Measurements from ENCODE around the gene PSMD11.
A peak's percentile ranks its signal among the peaks of the same experiment; 100 is the strongest.

PSMD11 gene

DNA sequence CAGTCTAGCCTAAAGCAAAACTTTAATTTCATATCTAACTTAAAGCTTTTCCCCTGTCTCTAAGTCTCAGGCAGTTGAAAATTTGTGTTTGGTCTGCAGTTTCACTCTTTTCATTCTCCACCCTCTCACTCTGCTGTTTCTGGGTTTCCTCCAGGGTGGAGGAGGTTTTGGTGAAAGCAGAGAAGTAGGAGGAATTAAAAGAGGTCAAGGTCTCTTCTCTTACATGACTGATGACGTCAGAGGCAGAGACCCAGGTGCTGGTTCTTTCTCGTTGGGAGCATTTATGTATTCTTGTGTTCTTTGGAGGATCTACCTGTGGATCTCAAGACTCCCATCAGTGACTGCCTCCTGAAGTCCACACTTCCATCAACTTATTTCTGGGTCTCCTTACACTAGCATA, 2.4 kb upstream of the PSMD11 start:
- 80% methylated on average over 1 of the region's 2 CpGs for WGBS (ENCODE audit: insufficient coverage)
- Histone ChIP-seq H3K9me3 (ENCODE audit: control extremely low read depth in 1 of 5, control insufficient read depth in 4 of 5, insufficient read depth in 2 of 5, low read depth in 1 of 5, low read length in 4 of 5) (no peaks in the 10 kb centered on the region), H3K27ac (ENCODE audit: insufficient read depth in 1 of 2, low read depth in 1 of 2, low read length in 2 of 2, poor library complexity in 1 of 2, severe bottlenecking in 2 of 2) (no peak overlapping the region), H3K4me3 (ENCODE audit: control insufficient read depth in 1 of 7, extremely low read depth in 1 of 7, insufficient read depth in 4 of 7, low read depth in 2 of 7, low read length in 6 of 7) (no peak overlapping the region), H3K36me3 (ENCODE audit: control insufficient read depth in 4 of 4, insufficient read depth in 4 of 4, low read length in 3 of 4) (peaks cover 0 to 2% (median under 1%) of the 10 kb centered on the region in 4 experiments), H3K4me1 (ENCODE audit: control extremely low read depth in 1 of 4, control insufficient read depth in 4 of 4, insufficient read depth in 4 of 4, low read length in 3 of 4) (peaks cover 9 to 21% (median 15%) of the 10 kb centered on the region in 4 experiments), H3K27me3 (replicated peaks in 2 of 5; ENCODE audit: control insufficient read depth in 4 of 5, insufficient read depth in 5 of 5, low read length in 4 of 5) (peaks cover 0 to 2% (median 0%) of the 10 kb centered on the region in 5 experiments)
- DNase-seq: no peak
- POLR2A ChIA-PET: no interaction called here
- CTCF ChIA-PET: interaction anchor here (1.6 kb wide), 1 partner anchor 20 kb away, joined by 5 read pairs; no protein-coding TSS in a partner anchor

DNA sequence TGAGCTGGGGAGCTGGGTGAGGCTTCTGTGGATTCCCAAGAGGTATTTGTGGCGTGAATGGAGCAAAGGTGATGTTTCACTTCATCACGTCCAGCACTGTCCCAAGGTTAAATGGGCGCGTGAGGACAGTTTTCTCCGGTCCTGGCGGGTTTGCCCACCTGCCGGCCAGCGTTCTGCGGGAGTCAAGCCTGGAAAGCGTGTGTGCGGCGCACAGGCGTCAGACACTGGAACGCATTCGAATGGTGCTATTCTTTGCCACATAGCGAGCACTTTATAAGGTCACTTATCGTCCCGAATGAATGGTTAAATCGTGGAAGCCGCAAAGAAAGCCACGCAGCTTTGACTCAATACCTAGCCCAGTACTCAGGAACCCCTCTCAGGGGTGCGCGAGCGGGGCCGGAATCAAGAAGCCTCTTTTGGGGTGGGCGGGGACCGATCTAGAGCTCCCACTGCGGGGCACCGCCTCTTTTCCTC, 446 bp upstream of the PSMD11 start:
- 6% methylated on average over 23 of the region's 29 CpGs for WGBS (ENCODE audit: insufficient coverage)
- Histone ChIP-seq H3K4me1 (ENCODE audit: control extremely low read depth in 1 of 4, control insufficient read depth in 4 of 4, insufficient read depth in 4 of 4, low read length in 3 of 4) (peaks cover 9 to 21% (median 15%) of the 10 kb centered on the region in 4 experiments), H3K27me3 (replicated peaks in 2 of 5; ENCODE audit: control insufficient read depth in 4 of 5, insufficient read depth in 5 of 5, low read length in 4 of 5) (peaks cover 0 to 2% (median 0%) of the 10 kb centered on the region in 5 experiments), H3K27ac (ENCODE audit: insufficient read depth in 1 of 2, low read depth in 1 of 2, low read length in 2 of 2, poor library complexity in 1 of 2, severe bottlenecking in 2 of 2) (no peak overlapping the region), H3K9me3 (ENCODE audit: control extremely low read depth in 1 of 5, control insufficient read depth in 4 of 5, insufficient read depth in 2 of 5, low read depth in 1 of 5, low read length in 4 of 5) (no peaks in the 10 kb centered on the region), H3K36me3 (ENCODE audit: control insufficient read depth in 4 of 4, insufficient read depth in 4 of 4, low read length in 3 of 4) (peaks cover 2 to 13% (median 9%) of the 10 kb centered on the region in 4 experiments), H3K4me3 (ENCODE audit: control insufficient read depth in 1 of 7, extremely low read depth in 1 of 7, insufficient read depth in 4 of 7, low read depth in 2 of 7, low read length in 6 of 7) (peak overlapping the region; percentile 65 to 99 (median 95))
- ChIA-PET CTCF (interaction anchor here (0.9 to 6.8 kb wide), 10 partner anchors 10 to 74 kb away, joined by 3 to 78 read pairs (median 4); no protein-coding TSS in a partner anchor), POLR2A (no interaction called here)
- DNase-seq: no peak

DNA sequence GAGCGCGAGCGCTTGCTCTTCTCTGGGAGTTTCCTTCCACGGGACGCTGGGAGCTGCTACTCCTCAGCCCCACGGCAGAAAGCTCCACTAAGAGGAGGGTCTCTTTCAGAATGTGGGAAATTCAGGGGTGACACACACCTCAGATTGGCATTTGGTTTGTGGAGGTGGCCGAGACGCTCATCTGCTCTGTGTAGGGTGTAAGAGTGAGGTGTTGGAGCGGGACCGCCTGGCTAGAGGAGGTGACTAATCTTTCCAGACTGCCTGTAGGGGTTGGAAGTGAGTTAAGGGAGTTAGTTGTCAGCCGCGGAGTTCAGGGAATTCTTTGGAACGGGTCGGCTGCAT, 735 bp downstream of the PSMD11 start:
- H3K27me3 ChIP-seq (replicated peaks in 2 of 5; ENCODE audit: control insufficient read depth in 4 of 5, insufficient read depth in 5 of 5, low read length in 4 of 5): peaks cover 0 to 2% (median 0%) of the 10 kb centered on the region in 5 experiments
- peaks cover 5 to 18% (median 13%) of the 10 kb centered on the region in 4 experiments for H3K36me3 ChIP-seq (ENCODE audit: control insufficient read depth in 4 of 4, insufficient read depth in 4 of 4, low read length in 3 of 4)
- CTCF ChIA-PET: interaction anchor here (1.1 to 6.8 kb wide), 5 partner anchors 18 to 83 kb away, joined by 3 to 78 read pairs (median 4); no protein-coding TSS in a partner anchor
- peak overlapping the region; percentile 89 to 94 for H3K27ac ChIP-seq (ENCODE audit: insufficient read depth in 1 of 2, low read depth in 1 of 2, low read length in 2 of 2, poor library complexity in 1 of 2, severe bottlenecking in 2 of 2)
- peaks cover 9 to 21% (median 15%) of the 10 kb centered on the region in 4 experiments for H3K4me1 ChIP-seq (ENCODE audit: control extremely low read depth in 1 of 4, control insufficient read depth in 4 of 4, insufficient read depth in 4 of 4, low read length in 3 of 4)
- DNase-seq: peak; percentile 22 to 56 (median 51)
- POLR2A ChIA-PET: interaction anchor here (1.5 kb wide), 1 partner anchor 9 kb away, joined by 3 read pairs; no protein-coding TSS in a partner anchor
- no peaks in the 10 kb centered on the region for H3K9me3 ChIP-seq (ENCODE audit: control extremely low read depth in 1 of 5, control insufficient read depth in 4 of 5, insufficient read depth in 2 of 5, low read depth in 1 of 5, low read length in 4 of 5)
- peak overlapping the region; percentile 86 to 99 (median 95) for H3K4me3 ChIP-seq (ENCODE audit: control insufficient read depth in 1 of 7, extremely low read depth in 1 of 7, insufficient read depth in 4 of 7, low read depth in 2 of 7, low read length in 6 of 7)
- WGBS (ENCODE audit: insufficient coverage): 1% methylated on average over 14 of the region's 14 CpGs

DNA sequence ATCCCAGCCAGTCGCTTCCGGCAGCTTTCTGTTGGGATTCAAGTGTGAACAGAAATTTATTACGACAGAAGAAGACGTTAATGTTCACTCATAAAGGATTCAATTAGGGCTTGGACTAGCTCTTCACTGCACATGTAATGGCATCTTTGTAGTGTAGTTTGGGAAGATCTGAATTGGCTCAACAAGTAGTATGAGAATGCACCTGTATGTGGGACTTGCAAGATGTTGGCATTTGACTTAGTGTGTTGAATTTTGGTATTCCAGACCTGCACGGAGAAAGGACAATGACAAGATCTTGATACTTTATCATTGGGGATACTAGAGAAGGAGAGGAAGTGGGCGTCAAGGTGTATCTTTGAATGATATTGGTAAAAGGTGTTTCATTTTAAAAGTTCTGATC, 1.2 kb downstream of the PSMD11 start:
- ChIA-PET CTCF (interaction anchor here (1.1 to 6.8 kb wide), 4 partner anchors 17 to 84 kb away, joined by 3 to 78 read pairs (median 7); no protein-coding TSS in a partner anchor), POLR2A (interaction anchor here (1.5 kb wide), 1 partner anchor 9 kb away, joined by 3 read pairs; no protein-coding TSS in a partner anchor)
- 60% methylated on average over 1 of the region's 6 CpGs for WGBS (ENCODE audit: insufficient coverage)
- H3K9me3 ChIP-seq (ENCODE audit: control extremely low read depth in 1 of 5, control insufficient read depth in 4 of 5, insufficient read depth in 2 of 5, low read depth in 1 of 5, low read length in 4 of 5): no peaks in the 10 kb centered on the region
- H3K36me3 ChIP-seq (ENCODE audit: control insufficient read depth in 4 of 4, insufficient read depth in 4 of 4, low read length in 3 of 4): peaks cover 5 to 20% (median 14%) of the 10 kb centered on the region in 4 experiments
- peak overlapping the region in 6 of 7 experiments; percentile 86 to 99 (median 96) for H3K4me3 ChIP-seq (ENCODE audit: control insufficient read depth in 1 of 7, extremely low read depth in 1 of 7, insufficient read depth in 4 of 7, low read depth in 2 of 7, low read length in 6 of 7)
- peaks cover 9 to 21% (median 15%) of the 10 kb centered on the region in 4 experiments for H3K4me1 ChIP-seq (ENCODE audit: control extremely low read depth in 1 of 4, control insufficient read depth in 4 of 4, insufficient read depth in 4 of 4, low read length in 3 of 4)
- H3K27ac ChIP-seq (ENCODE audit: insufficient read depth in 1 of 2, low read depth in 1 of 2, low read length in 2 of 2, poor library complexity in 1 of 2, severe bottlenecking in 2 of 2): peak overlapping the region; percentile 89 to 94
- DNase-seq: no peak
- peaks cover 0 to 2% (median 0%) of the 10 kb centered on the region in 5 experiments for H3K27me3 ChIP-seq (replicated peaks in 2 of 5; ENCODE audit: control insufficient read depth in 4 of 5, insufficient read depth in 5 of 5, low read length in 4 of 5)

DNA sequence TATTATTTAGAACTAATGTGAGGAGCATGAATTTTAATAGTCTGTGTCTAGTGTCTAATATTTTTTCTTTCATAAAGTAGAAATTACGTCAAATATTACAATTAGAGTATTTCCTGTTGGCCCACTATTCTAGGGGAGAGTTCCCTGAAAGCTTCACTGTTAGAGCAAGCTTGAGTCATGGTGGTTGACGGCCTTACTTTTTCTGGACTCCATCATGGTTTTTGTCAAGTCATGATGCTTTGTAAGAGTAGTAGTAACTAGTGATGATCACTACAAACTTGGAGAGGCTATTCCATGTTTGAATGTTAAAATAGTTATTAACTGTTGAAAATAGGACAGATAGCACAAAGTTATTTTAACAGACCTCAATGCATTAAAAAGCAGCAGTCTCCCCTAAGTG, 1.7 kb downstream of the PSMD11 start:
- H3K36me3 ChIP-seq (ENCODE audit: control insufficient read depth in 4 of 4, insufficient read depth in 4 of 4, low read length in 3 of 4): peaks cover 6 to 24% (median 18%) of the 10 kb centered on the region in 4 experiments
- H3K27ac ChIP-seq (ENCODE audit: insufficient read depth in 1 of 2, low read depth in 1 of 2, low read length in 2 of 2, poor library complexity in 1 of 2, severe bottlenecking in 2 of 2): peak overlapping the region in 1 of 2 experiments; percentile 94
- H3K9me3 ChIP-seq (ENCODE audit: control extremely low read depth in 1 of 5, control insufficient read depth in 4 of 5, insufficient read depth in 2 of 5, low read depth in 1 of 5, low read length in 4 of 5): no peaks in the 10 kb centered on the region
- ChIA-PET CTCF (interaction anchor here (1.1 to 6.8 kb wide), 2 partner anchors 17 to 84 kb away, joined by 3 to 78 read pairs; no protein-coding TSS in a partner anchor), POLR2A (interaction anchor here (1.5 kb wide), 1 partner anchor 8 kb away, joined by 3 read pairs; no protein-coding TSS in a partner anchor)
- peaks cover 0 to 2% (median 0%) of the 10 kb centered on the region in 5 experiments for H3K27me3 ChIP-seq (replicated peaks in 2 of 5; ENCODE audit: control insufficient read depth in 4 of 5, insufficient read depth in 5 of 5, low read length in 4 of 5)
- H3K4me3 ChIP-seq (ENCODE audit: control insufficient read depth in 1 of 7, extremely low read depth in 1 of 7, insufficient read depth in 4 of 7, low read depth in 2 of 7, low read length in 6 of 7): peak overlapping the region in 3 of 7 experiments; percentile 86 to 99 (median 97)
- DNase-seq: peak in 2 of 3 donors; percentile 46 to 56
- WGBS (ENCODE audit: insufficient coverage): 83% methylated on average over 1 of the region's 2 CpGs
- peaks cover 9 to 21% (median 15%) of the 10 kb centered on the region in 4 experiments for H3K4me1 ChIP-seq (ENCODE audit: control extremely low read depth in 1 of 4, control insufficient read depth in 4 of 4, insufficient read depth in 4 of 4, low read length in 3 of 4)

DNA sequence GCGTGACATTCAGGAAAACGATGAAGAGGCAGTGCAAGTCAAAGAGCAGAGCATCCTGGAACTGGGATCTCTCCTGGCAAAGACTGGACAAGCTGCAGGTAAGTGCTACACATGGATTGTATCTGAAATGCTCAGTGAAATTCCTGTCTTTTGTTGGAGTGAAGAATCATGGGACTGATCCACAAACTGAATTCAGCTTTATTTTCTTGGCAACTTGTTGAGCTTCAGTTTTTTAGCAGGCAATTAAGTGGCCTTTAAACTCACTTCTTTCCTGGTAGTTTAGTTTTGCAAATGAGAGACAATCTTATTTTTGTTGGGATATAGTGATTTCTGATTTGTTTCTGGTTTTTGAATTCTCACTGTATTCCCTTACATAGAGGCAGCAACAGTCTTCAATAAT, 2.6 kb downstream of the PSMD11 start:
- ChIA-PET CTCF (interaction anchor here (6.8 kb wide), 1 partner anchor 16 kb away, joined by 78 read pairs; no protein-coding TSS in a partner anchor), POLR2A (no interaction called here)
- Histone ChIP-seq H3K27me3 (replicated peaks in 2 of 5; ENCODE audit: control insufficient read depth in 4 of 5, insufficient read depth in 5 of 5, low read length in 4 of 5) (peaks cover 0 to 2% (median 0%) of the 10 kb centered on the region in 5 experiments), H3K4me3 (ENCODE audit: control insufficient read depth in 1 of 7, extremely low read depth in 1 of 7, insufficient read depth in 4 of 7, low read depth in 2 of 7, low read length in 6 of 7) (no peak overlapping the region), H3K27ac (ENCODE audit: insufficient read depth in 1 of 2, low read depth in 1 of 2, low read length in 2 of 2, poor library complexity in 1 of 2, severe bottlenecking in 2 of 2) (no peak overlapping the region), H3K36me3 (ENCODE audit: control insufficient read depth in 4 of 4, insufficient read depth in 4 of 4, low read length in 3 of 4) (peaks cover 8 to 34% (median 25%) of the 10 kb centered on the region in 4 experiments), H3K9me3 (ENCODE audit: control extremely low read depth in 1 of 5, control insufficient read depth in 4 of 5, insufficient read depth in 2 of 5, low read depth in 1 of 5, low read length in 4 of 5) (no peaks in the 10 kb centered on the region), H3K4me1 (ENCODE audit: control extremely low read depth in 1 of 4, control insufficient read depth in 4 of 4, insufficient read depth in 4 of 4, low read length in 3 of 4) (peaks cover 9 to 21% (median 15%) of the 10 kb centered on the region in 4 experiments)
- no peak for DNase-seq
- 92% methylated on average over 2 of the region's 2 CpGs for WGBS (ENCODE audit: insufficient coverage)

DNA sequence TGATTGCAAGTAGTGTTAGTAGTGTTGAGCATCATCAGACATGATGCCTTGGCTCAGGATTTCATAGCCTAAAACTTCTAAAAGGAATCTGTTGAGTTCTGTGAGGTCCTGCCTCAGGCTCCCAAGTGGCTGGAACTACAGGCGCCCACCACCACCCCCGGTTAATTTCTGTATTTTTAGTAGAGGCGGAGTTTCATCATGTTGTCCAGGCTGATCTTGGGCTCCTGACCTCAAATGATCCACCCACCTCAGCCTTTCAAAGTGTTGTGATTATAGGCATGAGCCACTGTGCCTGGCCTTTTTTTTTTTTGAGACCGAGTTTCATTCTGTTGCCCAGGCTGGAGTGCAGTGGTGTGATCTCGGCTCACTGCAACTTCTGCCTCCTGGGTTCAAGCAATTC, 5.7 kb downstream of the PSMD11 start:
- POLR2A ChIA-PET: no interaction called here
- no peak overlapping the region for H3K4me3 ChIP-seq (ENCODE audit: control insufficient read depth in 1 of 7, extremely low read depth in 1 of 7, insufficient read depth in 4 of 7, low read depth in 2 of 7, low read length in 6 of 7)
- no peak for DNase-seq
- CTCF ChIA-PET: interaction anchor here (6.8 kb wide), 1 partner anchor 13 kb away, joined by 78 read pairs; no protein-coding TSS in a partner anchor
- H3K27me3 ChIP-seq (replicated peaks in 2 of 5; ENCODE audit: control insufficient read depth in 4 of 5, insufficient read depth in 5 of 5, low read length in 4 of 5): no peaks in the 10 kb centered on the region
- no peak overlapping the region for H3K27ac ChIP-seq (ENCODE audit: insufficient read depth in 1 of 2, low read depth in 1 of 2, low read length in 2 of 2, poor library complexity in 1 of 2, severe bottlenecking in 2 of 2)
- peaks cover 8 to 14% (median 11%) of the 10 kb centered on the region in 4 experiments for H3K4me1 ChIP-seq (ENCODE audit: control extremely low read depth in 1 of 4, control insufficient read depth in 4 of 4, insufficient read depth in 4 of 4, low read length in 3 of 4)
- 100% methylated on average over 3 of the region's 5 CpGs for WGBS (ENCODE audit: insufficient coverage)
- peaks cover 18 to 63% (median 43%) of the 10 kb centered on the region in 4 experiments for H3K36me3 ChIP-seq (ENCODE audit: control insufficient read depth in 4 of 4, insufficient read depth in 4 of 4, low read length in 3 of 4)
- no peaks in the 10 kb centered on the region for H3K9me3 ChIP-seq (ENCODE audit: control extremely low read depth in 1 of 5, control insufficient read depth in 4 of 5, insufficient read depth in 2 of 5, low read depth in 1 of 5, low read length in 4 of 5)

All from common myeloid progenitor, CD34-positive (primary cell).